HG02852 (cell line): ENCODE results near the gene COTL1.
"Not testable (repeated sequence)": the region's sequence is repeated elsewhere in the genome, so short reads cannot be mapped to it uniquely, and the experiment has no call there.

Experiments used
- ATAC-seq: cut with Tn5 transposase; IDR thresholded peaks from one replicate; pipeline ENCODE4 v1.9.1; 2021; ENCODE audit warnings: mild to moderate bottlenecking, moderate library complexity; ENCODE audit not compliant: unreplicated experiment

The COTL1 gene

GRCh38 chr16:84574191-84574590 is 43.7 kb downstream of the COTL1 start:
- ATAC-seq, result no peak

- ATAC-seq, result no peak
Measured at GRCh38 chr16:84572096-84572495, 45.8 kb downstream of the COTL1 start.

- ATAC-seq, result no peak
Measured at GRCh38 chr16:84571506-84571905, 46.4 kb downstream of the COTL1 start.

GRCh38 chr16:84570739-84571403 is 47.0 kb downstream of the COTL1 start:
- ATAC-seq, result no peak

GRCh38 chr16:84569382-84569987 is 48.4 kb downstream of the COTL1 start:
- no peak for ATAC-seq

- ATAC-seq, result no peak
Measured at GRCh38 chr16:84568066-84568465, 49.8 kb downstream of the COTL1 start.

GRCh38 chr16:84567286-84567962 is 50.5 kb downstream of the COTL1 start:
- no peak for ATAC-seq

- ATAC-seq, result no peak
Measured at GRCh38 chr16:84566545-84567257, 51.2 kb downstream of the COTL1 start.

GRCh38 chr16:84565669-84566495 is 52.0 kb downstream of the COTL1 start:
- no peak for ATAC-seq

- no peak for ATAC-seq
Measured at GRCh38 chr16:84563786-84564420, 54.0 kb downstream of the COTL1 start.

- ATAC-seq, result no peak
Measured at GRCh38 chr16:84563064-84563715, 54.7 kb downstream of the COTL1 start.

GRCh38 chr16:84562174-84562815 is 55.6 kb downstream of the COTL1 start:
- ATAC-seq, result peak; percentile 76

GRCh38 chr16:84561291-84561690 is 56.6 kb downstream of the COTL1 start:
- no peak for ATAC-seq

- no peak for ATAC-seq
Measured at GRCh38 chr16:84560269-84560668, 57.6 kb downstream of the COTL1 start.

- no peak for ATAC-seq
Measured at GRCh38 chr16:84559311-84559932, 58.5 kb downstream of the COTL1 start.

- not testable (repeated sequence) for ATAC-seq
Measured at GRCh38 chr16:84558850-84559249, 59.0 kb downstream of the COTL1 start.

GRCh38 chr16:84557504-84557903 is 60.4 kb downstream of the COTL1 start:
- ATAC-seq, result no peak

GRCh38 chr16:84557059-84557458 is 60.8 kb downstream of the COTL1 start:
- ATAC-seq, result no peak
